NCI-H146 treated with DMSO at 0.1 percent for 48 hours (cell line): ENCODE data around the gene EP400.
A peak's percentile ranks its signal among the peaks of the same experiment; 100 is the strongest.
"Not testable (repeated sequence)": the region's sequence is repeated elsewhere in the genome, so short reads cannot be mapped to it uniquely, and the experiment has no call there.

Experiments
- DNase-seq: peaks from one replicate; lab custom pipeline; 2025; ENCODE audit not compliant: unreplicated experiment; lab: John Stamatoyannopoulos, UW

Gene EP400

DNA sequence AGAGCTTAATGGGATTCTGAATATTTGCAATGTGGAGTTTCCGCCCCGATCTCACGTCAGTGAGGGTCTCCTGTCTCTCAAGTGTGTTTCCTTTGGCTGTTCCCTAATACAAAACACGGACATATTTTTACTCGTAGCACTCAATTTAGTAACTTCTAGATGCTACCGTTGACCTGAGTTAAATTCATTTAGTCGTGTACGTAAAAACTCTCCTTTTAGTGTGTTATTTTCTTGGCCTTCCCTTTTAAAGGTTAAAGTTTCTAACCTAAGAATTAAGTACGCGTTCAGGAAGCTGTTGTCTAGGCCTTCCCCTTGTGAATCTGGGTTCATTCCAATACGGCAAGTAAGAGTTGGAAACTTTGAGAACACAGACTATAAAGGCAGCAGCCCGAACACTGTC lies 130.0 kb downstream of the EP400 start:
- DNase-seq: no peak

- not testable (repeated sequence) for DNase-seq
These were observed 130.8 kb downstream of the EP400 start for GRCh38 chr12:132080515-132080914.

GRCh38 chr12:132081423-132081822 lies 131.7 kb downstream of the EP400 start:
- no peak for DNase-seq

DNA sequence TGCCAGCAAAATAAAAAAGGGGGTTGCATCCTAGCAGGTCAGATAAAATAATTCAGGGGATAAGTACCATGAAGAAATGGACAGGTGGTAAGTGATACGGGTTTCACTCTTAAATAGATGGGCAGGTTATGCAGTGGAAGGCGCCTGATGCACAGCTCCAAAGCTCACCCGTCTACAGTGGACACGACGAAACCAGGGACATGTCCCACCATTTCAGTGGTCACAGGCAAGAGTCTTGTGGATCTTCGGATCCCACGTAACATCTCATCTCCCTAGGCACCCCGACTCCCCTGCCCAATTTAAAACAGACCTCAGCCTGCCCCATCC lies 133.8 kb downstream of the EP400 start:
- DNase-seq: no peak

DNA sequence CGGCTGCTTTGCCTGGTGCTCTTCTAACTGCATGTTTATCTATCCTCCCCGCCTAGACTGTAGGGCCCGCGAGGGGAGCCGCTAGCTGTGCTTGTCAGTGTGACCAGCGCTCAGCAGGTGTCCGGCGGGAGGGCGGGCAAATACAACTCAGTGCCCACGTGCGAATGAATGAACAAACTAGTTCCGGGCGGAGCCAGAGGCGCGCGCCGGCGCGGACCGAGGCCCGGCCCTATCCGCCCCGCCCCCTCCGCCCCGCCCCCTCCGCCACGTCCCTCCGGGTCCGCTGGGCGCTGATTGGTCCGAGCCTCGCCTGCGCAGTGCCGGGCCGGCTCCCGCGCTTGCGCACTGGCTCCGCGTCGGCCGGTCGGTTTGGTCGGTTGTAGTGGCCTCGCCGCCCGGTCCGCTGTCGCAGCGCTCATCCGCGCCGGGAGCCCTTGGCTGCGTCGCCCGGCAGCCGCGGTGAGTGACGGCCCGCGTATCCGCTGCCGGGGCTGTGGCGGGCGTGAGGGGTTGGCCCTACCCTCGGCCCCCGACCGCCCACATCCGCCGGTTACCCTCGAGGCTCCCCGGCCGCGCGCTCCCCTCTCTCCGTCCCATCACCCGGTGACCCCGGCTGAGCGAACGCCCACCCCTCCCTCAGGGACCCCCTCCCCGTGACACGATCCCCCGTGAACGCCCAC lies 134.3 kb downstream of the EP400 start:
- DNase-seq: peak; percentile 85

DNA sequence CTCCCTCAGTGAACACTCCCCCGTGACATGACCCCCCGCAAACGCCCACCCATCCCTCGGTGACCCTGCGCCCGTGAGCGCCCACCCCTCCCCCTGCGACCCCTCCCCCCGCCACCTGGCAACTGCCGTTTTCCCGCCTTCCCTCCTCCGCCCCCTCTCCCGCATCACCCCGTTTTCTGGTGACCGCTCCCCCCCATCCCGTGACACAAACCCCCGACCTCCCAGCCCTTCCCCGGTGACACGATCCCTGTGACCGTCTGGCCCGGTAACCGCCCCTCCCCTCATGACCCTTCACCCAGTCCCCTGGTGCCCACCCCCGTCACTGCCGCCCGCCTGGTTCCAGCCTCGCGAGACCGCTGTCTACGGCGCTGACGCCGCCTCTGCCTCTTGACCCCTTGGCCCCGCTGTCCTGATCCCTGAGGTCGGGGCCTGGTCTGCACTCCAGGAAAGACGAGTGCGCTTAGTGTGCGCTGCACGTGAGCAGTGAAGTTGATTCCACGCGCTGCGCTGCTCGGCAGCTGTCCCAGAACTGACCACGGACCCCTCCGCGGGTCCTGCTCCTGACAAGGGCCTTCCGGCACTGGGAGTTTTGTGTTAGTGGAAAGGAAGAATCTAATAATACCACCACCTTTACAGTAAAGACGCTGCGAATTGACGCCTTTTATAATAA lies 135.0 kb downstream of the EP400 start:
- DNase-seq: no peak

DNA sequence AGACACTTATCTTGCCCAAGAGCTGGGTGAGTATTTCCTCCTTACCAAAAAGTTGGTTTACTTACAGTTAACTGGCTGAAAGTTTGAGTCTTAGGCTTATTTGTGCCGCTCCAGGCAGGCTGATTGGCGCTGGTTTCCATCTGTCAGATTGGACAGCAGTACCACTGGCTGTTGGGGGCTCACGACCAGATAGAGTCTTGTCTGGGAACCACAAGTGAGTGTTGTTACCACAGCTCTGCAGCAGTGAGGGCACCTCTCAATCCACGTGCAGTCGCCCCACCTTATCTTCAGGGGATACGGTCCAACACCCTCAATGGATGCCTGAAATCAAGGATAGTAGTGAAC lies 135.5 kb downstream of the EP400 start:
- DNase-seq: no peak

GRCh38 chr12:132089407-132089910 lies 139.7 kb downstream of the EP400 start:
- no peak for DNase-seq

GRCh38 chr12:132094269-132094891 lies 144.6 kb downstream of the EP400 start:
- DNase-seq: no peak

- DNase-seq: no peak
These were observed 146.0 kb downstream of the EP400 start for GRCh38 chr12:132095520-132096409.

DNA sequence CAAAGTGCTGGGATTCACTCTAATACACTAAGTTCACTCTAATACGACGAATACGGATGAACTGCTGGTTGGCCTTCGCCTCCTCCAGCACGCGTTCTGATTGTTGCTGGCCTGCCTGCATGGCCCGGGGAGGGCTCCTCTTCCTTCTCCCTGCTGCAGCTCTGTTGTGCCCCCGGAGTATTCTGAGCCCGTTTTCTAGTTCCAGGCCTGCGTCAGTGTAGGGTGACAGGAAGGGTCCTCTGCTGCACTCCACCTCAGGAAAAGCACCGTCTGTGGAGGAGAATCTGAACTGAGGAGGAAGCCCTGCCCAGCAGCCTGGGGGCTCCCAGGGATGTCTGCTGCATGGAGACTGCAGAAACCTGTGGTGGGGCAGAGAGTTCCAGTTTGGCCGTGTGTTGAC lies 150.0 kb downstream of the EP400 start:
- no peak for DNase-seq

DNA sequence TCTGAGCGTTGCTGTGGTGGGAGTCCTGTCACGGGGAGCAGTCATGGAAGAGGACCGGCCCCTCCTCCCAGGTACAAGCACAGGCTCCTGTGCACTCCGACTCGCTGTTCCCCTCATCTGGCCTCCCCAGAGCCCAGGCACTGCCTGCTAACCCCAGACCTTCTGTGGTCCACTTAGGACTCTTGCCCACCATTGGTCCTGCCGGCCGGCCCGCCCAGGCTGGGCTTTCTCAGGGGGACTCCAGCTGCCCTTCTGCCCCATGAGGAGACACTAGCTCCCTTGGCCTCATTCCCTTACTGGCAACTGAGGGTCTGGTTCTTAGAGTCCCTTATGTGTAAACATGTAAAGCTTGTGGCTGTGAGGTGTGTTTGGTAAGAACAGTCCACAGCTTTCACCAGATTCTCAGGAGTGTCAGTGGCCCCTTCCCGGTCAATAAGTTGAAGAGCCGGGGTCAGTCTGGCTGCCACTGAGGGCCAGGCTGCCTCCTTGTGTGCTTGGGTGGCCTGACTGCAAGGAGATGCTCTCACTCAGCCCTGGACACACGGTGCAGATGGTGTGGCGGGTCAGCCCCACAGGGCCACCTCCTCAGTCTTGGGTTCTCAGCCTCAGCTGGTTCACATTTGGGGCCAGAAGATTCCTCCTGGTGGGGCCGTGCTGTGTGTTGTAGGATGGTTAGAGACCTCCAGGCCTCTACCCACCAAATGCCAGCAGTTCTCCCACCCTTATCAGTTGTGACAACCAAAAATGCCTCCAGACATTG lies 150.7 kb downstream of the EP400 start:
- no peak for DNase-seq

DNA sequence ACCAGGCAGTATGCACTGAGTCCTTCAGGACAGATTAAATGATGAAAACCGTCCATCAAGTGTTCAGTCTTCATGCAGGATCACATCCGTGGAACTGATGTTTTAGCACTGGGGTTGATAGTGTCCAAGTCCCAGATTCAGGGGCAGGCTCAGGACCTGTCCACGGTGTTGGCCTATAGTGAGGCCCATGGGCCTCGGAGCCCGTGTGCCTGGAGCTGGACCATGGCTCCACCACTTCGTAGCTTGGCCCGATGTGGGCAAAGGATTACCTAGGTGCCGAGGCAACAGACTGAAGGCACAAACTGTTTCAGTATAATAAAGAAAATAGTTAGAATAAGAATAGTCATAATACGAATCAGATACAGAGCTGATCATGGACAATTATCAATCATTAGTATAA lies 152.6 kb downstream of the EP400 start:
- DNase-seq: no peak

DNA sequence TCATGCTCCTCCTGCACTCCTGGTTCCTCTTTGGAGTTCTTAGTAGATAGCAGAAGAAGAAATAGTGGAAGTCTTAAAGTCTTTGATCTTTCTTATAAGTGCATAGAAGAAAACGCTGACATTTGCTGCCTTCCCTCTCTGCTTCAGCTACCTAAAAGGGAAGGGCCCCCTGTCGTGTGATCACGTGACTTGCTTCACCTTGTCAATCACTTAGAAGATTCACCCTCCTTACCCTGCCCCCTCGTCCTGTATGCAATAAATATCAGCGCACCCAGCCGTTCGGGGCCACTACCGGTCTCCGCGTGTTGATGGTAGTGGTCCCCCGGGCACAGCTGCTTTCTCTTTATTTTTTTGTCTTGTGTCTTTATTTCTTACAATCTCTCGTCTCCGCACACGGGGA lies 153.3 kb downstream of the EP400 start:
- not testable (repeated sequence) for DNase-seq

- DNase-seq: no peak
These were observed 154.0 kb downstream of the EP400 start for GRCh38 chr12:132103542-132104308.

GRCh38 chr12:132105467-132105866 lies 155.7 kb downstream of the EP400 start:
- DNase-seq: no peak

DNA sequence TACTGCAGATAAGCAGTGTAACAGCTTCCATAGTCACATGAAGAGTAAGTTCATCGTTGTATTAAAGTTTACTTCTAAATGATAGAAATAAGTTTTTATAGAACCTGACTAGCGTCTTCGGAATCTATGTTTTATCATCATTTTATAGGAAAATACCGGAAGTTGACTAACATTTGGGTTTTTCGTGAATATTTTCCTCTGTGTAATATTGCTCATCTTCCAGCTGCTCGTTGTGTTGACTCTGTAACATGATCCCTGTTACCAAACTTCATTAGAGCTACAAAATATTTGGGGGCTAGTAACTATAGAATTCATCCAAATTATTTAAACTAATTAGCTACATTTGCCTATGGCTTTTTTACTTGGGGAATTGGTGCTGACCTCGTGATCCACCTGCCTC lies 157.2 kb downstream of the EP400 start:
- no peak for DNase-seq

DNA sequence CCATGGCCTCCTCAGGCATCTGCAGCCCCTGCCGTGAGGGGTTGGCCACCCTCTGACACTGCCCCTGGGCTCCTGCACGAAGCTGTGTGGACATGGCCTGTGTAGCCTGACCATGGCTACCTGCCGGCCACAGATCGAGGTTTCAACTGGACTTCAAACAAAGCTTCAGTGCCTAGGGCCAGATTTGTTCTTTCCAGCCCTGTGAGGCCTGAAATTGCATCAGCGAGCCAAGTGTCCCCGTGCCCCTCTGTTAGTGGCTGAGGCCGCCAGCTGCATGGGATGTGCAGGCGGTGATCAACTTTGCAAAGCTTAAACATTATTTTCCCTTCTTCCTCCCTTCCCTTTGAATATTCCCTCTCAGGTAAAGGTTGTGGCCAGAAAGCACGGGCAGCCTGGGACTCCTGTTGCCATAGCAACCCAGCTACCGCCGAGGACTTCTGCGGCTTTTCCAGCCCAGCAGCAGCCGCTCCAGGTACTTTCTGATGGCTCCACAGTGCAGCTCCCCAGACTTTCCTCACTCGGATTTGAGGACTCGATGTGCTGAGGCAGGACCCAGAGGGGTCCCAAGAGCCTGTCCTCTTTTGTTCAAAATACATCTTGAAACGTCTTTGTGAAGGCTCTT lies 158.6 kb downstream of the EP400 start:
- DNase-seq: no peak

DNA sequence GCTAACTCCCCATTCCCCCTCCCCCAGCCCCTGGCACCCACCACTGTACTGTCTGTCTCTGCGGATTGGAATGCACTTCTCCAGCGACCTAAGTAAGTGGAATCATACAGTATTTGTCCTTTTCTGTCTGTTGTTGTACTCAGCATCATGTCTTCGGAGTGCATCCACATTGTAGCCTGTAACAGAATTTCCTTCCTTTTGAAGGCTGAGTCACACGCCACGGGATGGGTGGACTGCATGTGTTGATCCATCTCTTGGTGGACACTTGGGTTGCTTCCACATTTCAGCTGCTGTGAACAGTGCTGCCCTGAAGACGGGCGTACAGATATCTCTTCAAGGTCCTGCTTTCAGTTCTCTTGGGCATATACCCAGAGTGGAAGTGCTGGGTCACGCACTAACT lies 160.0 kb downstream of the EP400 start:
- no peak for DNase-seq

- DNase-seq: no peak
These were observed 160.9 kb downstream of the EP400 start for GRCh38 chr12:132110677-132111076.
